ENCODE results near the gene TCAF1. TPM values are rescaled to one million over a fixed set of nuclear protein-coding genes. Genes with fewer than 3 reads are reported as not detected.
"Not testable (repeated sequence)": the region's sequence is repeated elsewhere in the genome, so short reads cannot be mapped to it uniquely, and the experiment has no call there.

Gene TCAF1
- total RNA-seq, 2 donors from 2014 or later: 15.8 to 21.0 TPM

DNA sequence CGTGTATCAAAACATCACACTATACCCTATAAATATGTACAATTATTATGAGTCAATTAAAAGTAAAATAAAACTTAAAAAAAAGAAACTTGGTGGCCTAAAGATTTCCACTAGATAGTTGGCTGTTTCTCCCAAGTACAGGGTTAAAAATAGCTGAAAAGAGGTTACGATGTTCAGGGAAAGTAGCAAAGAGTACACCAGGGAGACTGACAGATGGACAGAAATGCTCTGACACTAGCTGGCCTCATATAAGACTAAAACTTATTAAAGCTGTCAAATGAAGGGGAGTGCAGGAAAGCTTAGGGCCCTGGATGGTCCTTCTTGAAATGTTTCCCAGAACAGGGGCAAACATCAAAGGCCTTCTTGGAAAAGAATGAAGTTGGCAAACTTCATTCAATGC lies 51.3 kb downstream of the TCAF1 start:
- no peak for TF ChIP-seq POLR2A (IDR thresholded peaks at IDR 0.05)
- TF ChIP-seq, protein P1, sequence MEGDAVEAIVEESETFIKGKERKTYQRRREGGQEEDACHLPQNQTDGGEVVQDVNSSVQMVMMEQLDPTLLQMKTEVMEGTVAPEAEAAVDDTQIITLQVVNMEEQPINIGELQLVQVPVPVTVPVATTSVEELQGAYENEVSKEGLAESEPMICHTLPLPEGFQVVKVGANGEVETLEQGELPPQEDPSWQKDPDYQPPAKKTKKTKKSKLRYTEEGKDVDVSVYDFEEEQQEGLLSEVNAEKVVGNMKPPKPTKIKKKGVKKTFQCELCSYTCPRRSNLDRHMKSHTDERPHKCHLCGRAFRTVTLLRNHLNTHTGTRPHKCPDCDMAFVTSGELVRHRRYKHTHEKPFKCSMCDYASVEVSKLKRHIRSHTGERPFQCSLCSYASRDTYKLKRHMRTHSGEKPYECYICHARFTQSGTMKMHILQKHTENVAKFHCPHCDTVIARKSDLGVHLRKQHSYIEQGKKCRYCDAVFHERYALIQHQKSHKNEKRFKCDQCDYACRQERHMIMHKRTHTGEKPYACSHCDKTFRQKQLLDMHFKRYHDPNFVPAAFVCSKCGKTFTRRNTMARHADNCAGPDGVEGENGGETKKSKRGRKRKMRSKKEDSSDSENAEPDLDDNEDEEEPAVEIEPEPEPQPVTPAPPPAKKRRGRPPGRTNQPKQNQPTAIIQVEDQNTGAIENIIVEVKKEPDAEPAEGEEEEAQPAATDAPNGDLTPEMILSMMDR (IDR thresholded peaks at IDR 0.05): no peak
- Histone ChIP-seq H3K4me3 (no peak overlapping the region), H3K4me1 (no peaks in the 10 kb centered on the region), H3K27me3 (no peaks in the 10 kb centered on the region), H3K27ac (no peak overlapping the region), H3K9me3 (no peaks in the 10 kb centered on the region), H3K36me3 (replicated peaks in 1 of 2; ENCODE audit: insufficient read depth in 1 of 2, low read depth in 2 of 2) (no peaks in the 10 kb centered on the region)
- ATAC-seq (no peak), DNase-seq (no peak)
- intact Hi-C loops (cut with DNase I): no loop called here
- 84 to 87% methylated on average over 2 of the region's 2 CpGs for WGBS, 2 donors

DNA sequence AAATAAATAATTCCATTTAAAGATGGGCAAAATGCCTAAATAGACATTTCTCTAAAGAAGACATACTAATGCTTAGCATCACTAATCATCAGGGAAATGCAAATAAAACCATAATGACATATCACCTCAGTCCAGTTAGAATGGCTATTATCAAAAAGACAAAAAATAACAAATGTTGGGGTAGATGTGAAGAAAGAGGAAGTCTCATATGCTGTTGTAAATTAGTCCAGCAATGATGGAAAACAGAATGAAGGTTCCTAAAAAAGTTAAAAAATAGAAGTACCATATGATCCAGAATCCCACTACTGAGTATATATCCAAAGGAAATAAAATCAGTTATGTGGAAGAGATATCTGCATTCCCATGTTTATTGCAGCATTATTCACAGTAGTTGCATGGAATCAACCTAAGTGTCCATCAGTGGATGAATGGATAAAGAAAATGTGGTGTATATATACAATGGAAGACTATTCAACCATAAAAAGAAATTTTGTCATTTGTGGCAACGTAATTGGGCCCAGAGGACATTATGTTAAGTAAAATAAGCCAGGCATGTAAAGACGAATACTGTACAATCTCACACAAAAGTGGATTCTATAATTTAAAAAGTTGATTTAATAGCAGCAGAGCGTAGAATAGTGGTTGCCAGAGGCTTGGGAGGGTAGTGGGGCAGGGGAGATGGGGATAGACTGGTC lies 52.0 kb downstream of the TCAF1 start:
- DNase-seq (no peak), ATAC-seq (no peak)
- H3K9me3 ChIP-seq: no peaks in the 10 kb centered on the region
- 87% methylated on average over 3 of the region's 3 CpGs for WGBS, 2 donors
- no peaks in the 10 kb centered on the region for H3K36me3 ChIP-seq (replicated peaks in 1 of 2; ENCODE audit: insufficient read depth in 1 of 2, low read depth in 2 of 2)
- no peak overlapping the region for H3K27ac ChIP-seq
- no peak for TF ChIP-seq POLR2A (IDR thresholded peaks at IDR 0.05)
- TF ChIP-seq, protein P1 (IDR thresholded peaks at IDR 0.05): no peak
- H3K27me3 ChIP-seq: no peaks in the 10 kb centered on the region
- intact Hi-C loops (cut with DNase I): no loop called here
- H3K4me1 ChIP-seq: no peaks in the 10 kb centered on the region
- no peak overlapping the region for H3K4me3 ChIP-seq

DNA sequence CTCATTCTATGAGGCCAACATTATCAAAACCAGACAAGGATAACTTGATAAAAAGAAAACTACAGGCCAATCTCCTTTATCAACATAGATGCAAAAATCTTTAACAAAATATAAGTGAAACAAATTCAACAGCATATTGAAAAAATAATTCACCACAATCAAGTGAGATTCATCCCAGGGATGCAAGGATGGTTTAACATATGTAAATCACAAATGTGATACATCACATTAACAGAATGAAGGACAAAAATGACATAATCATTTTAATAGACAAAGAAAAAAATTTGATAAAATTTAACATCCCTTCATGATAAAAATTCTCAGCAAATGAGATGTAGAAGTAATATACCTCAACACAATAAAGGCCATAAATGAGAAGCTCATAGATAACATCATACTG lies 53.8 kb downstream of the TCAF1 start:
- H3K9me3 ChIP-seq: no peaks in the 10 kb centered on the region
- no peak overlapping the region for H3K27ac ChIP-seq
- ATAC-seq (no peak), DNase-seq (no peak)
- no peaks in the 10 kb centered on the region for H3K27me3 ChIP-seq
- no peak overlapping the region for H3K4me3 ChIP-seq
- H3K36me3 ChIP-seq (replicated peaks in 1 of 2; ENCODE audit: insufficient read depth in 1 of 2, low read depth in 2 of 2): no peaks in the 10 kb centered on the region
- H3K4me1 ChIP-seq: no peaks in the 10 kb centered on the region
- TF ChIP-seq, protein P1 (IDR thresholded peaks at IDR 0.05): no peak
- no peak for TF ChIP-seq POLR2A (IDR thresholded peaks at IDR 0.05)
- intact Hi-C loops (cut with DNase I): no loop called here

DNA sequence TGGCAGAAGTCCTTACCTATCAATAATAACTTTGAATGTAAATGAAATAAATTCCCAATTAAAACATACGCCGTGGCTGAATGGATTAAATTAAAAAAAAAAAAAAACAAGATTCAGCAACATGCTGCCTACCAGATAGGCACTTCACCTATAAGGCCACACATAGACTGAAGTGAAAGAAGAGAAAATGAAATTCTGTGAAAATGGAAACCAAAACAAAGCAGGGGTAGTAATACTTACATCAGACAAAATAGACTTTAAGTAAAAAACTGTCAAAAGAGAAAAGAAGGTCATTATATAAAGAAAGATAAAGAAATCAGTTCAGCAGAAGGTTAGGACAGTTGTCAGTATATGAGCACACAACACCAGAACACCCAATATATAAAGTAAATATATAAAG lies 55.3 kb downstream of the TCAF1 start:
- Histone ChIP-seq H3K4me3 (no peak overlapping the region), H3K27me3 (no peaks in the 10 kb centered on the region), H3K4me1 (no peaks in the 10 kb centered on the region), H3K36me3 (replicated peaks in 1 of 2; ENCODE audit: insufficient read depth in 1 of 2, low read depth in 2 of 2) (no peaks in the 10 kb centered on the region), H3K27ac (no peak overlapping the region), H3K9me3 (no peaks in the 10 kb centered on the region)
- intact Hi-C loops (cut with DNase I): no loop called here
- ATAC-seq (no peak), DNase-seq (no peak)
- TF ChIP-seq, protein P1 (IDR thresholded peaks at IDR 0.05): no peak
- no peak for TF ChIP-seq POLR2A (IDR thresholded peaks at IDR 0.05)
- 95 to 96% methylated on average over 2 of the region's 2 CpGs for WGBS, 2 donors

DNA sequence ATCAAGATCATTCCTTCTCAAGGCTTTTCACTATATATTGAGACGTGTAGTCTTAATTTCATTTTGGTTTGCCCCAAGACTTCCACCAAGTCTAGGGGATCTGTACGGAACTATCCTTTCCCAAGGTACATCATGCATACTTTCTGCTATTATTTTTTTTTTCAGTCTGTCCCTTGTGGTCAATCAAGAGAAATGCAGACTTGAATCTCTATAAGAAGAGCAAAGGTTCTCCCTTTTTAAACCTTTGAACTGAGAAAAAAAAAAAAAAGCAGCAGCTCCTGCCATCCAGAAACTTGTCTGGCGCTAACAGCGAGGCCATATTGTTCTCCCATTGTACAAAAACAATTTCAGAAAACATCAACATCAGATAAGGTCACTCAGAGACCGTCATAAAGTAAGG lies 60.3 kb downstream of the TCAF1 start:
- 69 to 75% methylated on average over 2 to 4 of the region's 5 CpGs for WGBS, 2 donors
- H3K4me3 ChIP-seq; DNase-seq; ATAC-seq; intact Hi-C loops (cut with DNase I); H3K27me3 ChIP-seq; H3K36me3 ChIP-seq (replicated peaks in 1 of 2; ENCODE audit: insufficient read depth in 1 of 2, low read depth in 2 of 2); H3K4me1 ChIP-seq; H3K9me3 ChIP-seq; H3K27ac ChIP-seq: not testable (repeated sequence)

DNA sequence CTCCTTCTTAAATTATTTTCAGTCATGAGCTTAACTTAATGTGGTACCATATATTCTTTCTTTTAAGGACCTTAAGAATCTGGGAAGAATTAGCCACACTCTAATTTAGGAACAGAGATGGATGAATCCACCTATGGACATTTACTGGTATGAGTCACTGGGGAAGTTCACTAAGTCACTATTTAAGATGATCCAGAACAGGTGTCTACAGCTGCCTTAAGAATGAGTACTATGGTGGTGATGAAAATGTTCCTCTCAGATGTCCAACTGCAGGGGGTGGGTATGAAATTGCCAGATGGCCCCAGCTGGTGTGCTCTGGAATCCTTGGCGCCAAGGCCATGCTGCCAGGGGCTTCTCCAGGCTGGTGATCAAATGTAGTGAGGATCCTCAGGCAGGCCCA lies 61.9 kb downstream of the TCAF1 start:
- H3K9me3 ChIP-seq; H3K27ac ChIP-seq; H3K4me3 ChIP-seq; intact Hi-C loops (cut with DNase I); H3K4me1 ChIP-seq; DNase-seq; H3K36me3 ChIP-seq (replicated peaks in 1 of 2; ENCODE audit: insufficient read depth in 1 of 2, low read depth in 2 of 2); ATAC-seq; H3K27me3 ChIP-seq: not testable (repeated sequence)
- WGBS, 2 donors: no CpG with 5 or more reads among the region's 1 CpG

Data from body of pancreas (tissue), 4 donors.